HG02571 (cell line): Measurements from ENCODE around the gene CYP4F11.
"Not testable (repeated sequence)": the region's sequence is repeated elsewhere in the genome, so short reads cannot be mapped to it uniquely, and the experiment has no call there.

Experiments
- ATAC-seq: cut with Tn5 transposase; IDR thresholded peaks from one replicate; pipeline ENCODE4 v1.9.1; 2021; ENCODE audit warnings: mild to moderate bottlenecking, moderate library complexity; ENCODE audit not compliant: unreplicated experiment

The CYP4F11 gene

DNA sequence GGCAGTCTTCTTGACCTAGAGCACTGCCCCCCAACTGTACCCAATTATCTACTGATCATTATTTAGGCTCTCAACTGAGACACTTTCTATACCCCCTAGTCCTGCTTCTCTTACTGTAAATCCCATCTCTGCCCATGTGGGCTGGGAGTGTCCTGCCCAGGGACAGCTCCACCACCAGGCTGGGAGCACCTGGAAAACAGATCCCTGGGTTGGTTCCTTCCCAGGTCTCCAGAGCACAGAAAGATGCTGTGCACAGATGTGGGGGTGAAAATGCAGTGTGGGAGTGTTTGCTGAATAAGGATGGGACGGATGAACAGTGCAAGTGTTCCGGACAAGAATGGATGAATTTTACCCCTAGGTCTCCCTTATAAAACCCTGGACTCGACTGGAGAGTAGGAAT lies 49.2 kb downstream of the CYP4F11 start:
- ATAC-seq = no peak

DNA sequence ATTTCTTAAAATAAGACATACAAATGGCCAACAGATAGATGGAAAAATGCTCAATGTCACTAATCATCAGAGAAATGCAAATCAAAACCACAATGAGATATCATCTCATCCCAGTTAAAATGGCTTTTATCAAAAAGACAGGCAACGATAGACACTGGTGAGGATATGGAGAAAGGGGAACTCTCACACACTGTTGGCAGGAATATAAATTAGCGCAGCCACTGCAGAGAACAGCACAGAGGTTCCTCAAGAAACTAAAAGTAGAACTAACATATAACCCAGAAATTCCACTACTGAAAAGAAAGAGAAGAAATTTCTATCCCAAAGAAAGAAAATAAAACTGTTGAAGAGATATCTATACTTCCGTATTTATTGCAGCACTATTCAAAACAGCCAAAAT lies 51.0 kb downstream of the CYP4F11 start:
- not testable (repeated sequence) for ATAC-seq

DNA sequence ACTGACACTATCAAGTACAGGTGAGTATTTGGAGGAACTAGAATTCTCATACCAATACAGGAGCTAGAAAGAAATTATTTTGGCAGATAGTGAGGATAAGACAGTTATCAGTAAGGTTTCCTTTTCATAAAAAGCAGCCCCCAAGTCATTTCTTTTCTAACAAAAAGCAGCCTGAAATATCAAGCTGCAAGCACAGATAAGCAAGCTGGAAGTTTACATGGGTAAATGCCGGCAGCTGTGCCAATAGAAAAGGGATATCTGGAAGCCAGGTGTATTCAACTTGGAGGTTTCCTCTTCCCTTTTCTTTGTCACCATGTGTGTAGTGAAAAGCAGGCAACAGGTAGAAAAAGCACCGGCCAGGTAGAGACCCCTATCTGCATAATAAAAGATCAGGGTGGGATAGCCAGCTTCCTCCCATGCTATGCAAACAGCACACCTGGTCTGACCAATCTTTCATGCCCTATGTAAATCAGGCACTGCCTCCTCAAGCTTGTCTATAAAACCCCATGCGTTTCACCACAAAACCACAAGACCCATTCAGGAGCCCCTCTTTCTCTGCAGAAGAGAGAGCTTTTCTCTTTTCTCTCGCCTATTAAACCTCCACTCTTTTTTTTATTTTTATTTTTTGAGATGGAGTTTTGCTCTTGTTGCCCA lies 59.4 kb downstream of the CYP4F11 start:
- no peak for ATAC-seq

DNA sequence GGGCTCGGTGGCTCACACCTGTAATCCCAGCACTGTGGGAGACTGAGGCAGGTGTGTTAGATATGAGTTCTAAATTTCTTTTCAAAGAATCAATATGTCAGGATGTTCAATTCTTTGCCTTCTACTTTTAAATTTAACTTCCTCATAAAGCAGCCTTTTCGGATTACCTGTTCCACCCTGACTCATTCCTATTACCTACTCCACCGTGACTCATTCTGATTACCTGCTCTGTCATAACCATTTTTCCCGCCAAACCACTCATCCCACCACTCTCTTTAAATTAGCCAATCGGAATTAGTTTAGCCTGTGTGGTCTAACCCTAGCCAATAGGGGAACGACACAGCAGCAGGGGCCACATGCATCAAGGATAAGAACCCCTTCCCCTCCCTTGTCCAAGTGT lies 60.6 kb downstream of the CYP4F11 start:
- ATAC-seq = not testable (repeated sequence)

DNA sequence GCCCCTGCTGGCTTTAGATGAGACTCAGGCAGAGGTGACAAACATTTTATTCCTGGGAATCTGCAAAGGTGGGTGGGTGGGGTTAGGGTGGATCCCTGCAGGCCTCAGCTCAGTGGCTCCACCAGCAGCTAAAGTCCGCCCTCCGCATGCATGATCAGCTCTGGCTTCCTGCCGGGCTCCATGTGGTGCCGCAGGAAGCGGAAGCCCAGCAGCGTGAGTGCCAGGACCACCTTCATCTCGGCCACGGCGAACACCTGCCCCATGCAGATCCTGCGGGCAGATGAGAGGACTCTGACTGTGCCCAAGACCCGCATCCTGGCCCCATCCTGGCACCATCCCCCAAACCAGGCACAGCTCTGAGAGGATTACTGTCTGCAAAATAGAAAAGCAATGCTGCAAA lies 62.8 kb downstream of the CYP4F11 start:
- no peak for ATAC-seq

DNA sequence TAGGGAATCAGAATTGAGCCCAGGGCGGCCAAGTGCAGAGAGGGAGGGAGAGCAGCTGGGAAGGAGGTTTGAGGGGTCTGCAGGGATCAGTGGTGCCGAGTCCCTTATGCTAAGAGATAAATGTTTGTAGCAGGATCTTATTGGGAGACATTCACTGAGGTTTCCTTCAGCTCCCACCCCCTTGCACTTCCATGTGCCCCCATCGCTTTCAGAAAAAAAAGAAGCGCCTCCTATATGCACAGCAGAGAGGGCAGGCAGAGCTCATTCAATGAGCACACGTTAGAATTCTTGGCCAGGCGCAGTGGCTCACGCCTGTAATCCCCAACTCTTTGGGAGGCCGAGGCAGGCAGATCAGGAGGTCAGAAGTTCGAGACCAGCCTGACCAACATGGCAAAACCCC lies 64.5 kb downstream of the CYP4F11 start:
- no peak for ATAC-seq

DNA sequence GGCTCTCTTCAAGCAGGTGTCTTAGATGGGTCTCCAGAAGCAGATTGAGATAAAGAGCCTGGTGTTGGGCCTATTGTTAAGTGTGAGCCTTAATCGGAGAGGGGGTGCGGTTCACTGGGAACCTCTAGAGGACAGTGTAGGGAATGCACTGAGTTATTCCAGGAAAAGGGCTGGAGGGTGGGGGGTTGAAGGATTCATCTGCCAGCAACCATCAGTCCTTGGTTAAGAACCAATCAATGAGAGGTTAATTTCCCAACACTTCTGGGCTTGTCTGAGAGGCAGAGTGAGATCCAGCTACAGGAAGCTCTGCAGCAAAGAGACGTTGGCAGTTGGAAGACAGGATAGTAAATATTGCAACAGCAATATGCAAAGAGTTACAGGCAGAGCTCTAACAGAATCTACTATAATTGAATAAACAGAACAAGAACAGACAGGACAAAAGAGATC lies 65.2 kb downstream of the CYP4F11 start:
- ATAC-seq = no peak

DNA sequence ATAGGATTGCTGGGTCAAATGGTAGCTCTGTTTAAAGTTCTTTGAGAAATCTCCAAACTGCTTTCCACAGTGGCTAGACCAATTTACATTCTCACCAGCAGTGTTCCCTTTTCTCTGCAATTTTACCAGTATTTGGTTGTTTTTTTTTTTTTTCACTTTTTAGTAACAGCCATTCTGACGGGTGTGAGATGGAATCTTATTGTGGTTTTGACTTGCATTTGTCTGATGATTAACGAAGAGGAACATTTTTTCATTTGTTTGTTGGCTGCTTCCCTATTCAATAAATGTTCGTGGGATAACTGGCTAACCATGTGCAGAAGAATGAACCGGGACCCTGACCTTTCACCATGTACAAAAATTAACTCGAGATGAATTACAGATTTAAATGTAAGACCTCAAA lies 67.7 kb downstream of the CYP4F11 start:
- ATAC-seq = no peak

DNA sequence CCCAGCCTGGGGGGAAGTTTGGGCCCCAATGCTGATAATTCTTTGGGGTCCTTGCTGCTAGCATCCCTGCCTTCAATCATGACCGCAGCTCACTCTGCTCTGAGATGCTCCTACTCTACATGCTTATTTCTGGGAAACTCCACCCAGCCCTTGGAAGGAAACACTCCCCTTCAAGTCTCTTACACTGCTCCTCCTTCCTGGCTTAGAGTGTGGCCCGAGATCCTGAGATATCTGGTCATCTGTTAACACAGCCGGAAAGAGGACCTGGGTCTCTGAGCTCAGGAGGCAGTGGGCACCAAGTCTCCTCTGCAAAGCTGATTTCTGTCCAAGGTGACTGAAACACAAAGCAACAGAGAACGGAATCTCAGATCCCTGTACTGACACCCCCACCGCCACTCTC lies 69.5 kb downstream of the CYP4F11 start:
- no peak for ATAC-seq

DNA sequence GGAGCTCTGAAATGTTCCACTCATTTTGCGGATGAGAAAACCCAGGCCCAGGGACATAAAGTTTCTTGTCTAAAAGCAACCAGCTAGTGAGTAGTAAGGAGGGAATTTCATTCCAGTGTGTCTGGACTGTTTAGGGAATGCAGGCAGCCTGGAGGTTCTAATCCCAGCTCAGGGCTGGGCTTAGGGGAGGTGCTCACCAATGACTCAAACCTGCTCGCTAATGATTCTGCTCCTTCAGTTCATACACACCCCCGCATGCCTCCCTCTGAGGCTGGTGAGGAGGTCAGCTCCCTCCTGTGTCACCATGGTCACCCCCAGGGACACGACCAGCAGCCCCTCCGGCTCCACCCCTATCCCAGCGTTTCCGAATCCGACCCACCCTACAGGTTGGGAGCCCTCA lies 71.1 kb downstream of the CYP4F11 start:
- ATAC-seq = no peak

DNA sequence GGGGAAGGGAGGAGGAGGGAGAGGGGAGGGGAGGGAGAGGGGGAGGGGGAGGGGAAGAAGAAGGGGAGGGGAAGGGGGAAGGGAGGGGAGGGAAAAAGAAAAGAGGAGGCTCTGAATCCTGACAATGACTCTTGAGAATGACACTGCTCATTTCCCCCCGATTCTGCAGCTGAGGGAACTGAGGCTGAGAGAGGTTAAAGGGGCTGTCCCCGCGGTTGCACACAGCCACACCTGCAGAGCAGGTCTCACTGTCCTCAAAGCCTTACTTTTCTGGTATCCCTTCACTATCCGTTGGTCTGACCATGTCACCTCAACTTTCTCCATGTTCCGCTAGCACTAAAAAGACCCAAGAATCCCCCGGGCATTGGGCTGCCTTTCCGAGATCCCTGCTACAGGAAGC lies 71.9 kb downstream of the CYP4F11 start:
- no peak for ATAC-seq
